ENCODE results near the gene NUP62CL.

The NUP62CL gene

GRCh38 chrX:107119283-107119682 is 87.0 kb downstream of the NUP62CL start:
- H3K79me2 ChIP-seq (ENCODE audit: insufficient read depth, low read length), result peaks cover 26% of the 10 kb centered on the region
- H3F3A ChIP-seq (ENCODE audit: low read depth), result no peaks in the 10 kb centered on the region
- H2AFZ ChIP-seq (ENCODE audit: low read length), result peak overlapping the region; percentile 96
- H3K36me3 ChIP-seq (ENCODE audit: insufficient read depth, low read length), result peaks cover 13% of the 10 kb centered on the region; the same call in 1 of the 2 replicates
- H3K9ac ChIP-seq (ENCODE audit: low read depth, low read length, poor library complexity, severe bottlenecking), result peak overlapping the region; percentile 95
- no peak for TF ChIP-seq CTCF (conservative IDR thresholded peaks at IDR 0.05; ENCODE audit: low read length)
- no peak for TF ChIP-seq EZH2phosphoT487 (IDR thresholded peaks at IDR 0.05; ENCODE audit: borderline replicate concordance)
- H3K4me3 ChIP-seq (ENCODE audit: low read length, poor library complexity, severe bottlenecking), result peak overlapping the region; percentile 93
- no peaks in the 10 kb centered on the region for H3K9me3 ChIP-seq (ENCODE audit: insufficient read depth, low read depth, low read length)
- H3K4me2 ChIP-seq (ENCODE audit: low read depth, low read length, poor library complexity, severe bottlenecking), result peak overlapping the region; percentile 94
- H3K9me2 ChIP-seq (replicated peaks; ENCODE audit: low read depth, low read length), result no peaks in the 10 kb centered on the region
- H4K20me1 ChIP-seq (ENCODE audit: insufficient read depth, low read length, poor library complexity, severe bottlenecking), result no peaks in the 10 kb centered on the region
- peaks cover 10% of the 10 kb centered on the region for H3K4me1 ChIP-seq (ENCODE audit: insufficient read depth, low read length, poor library complexity, severe bottlenecking)
- H3K27me3 ChIP-seq (ENCODE audit: insufficient read depth, low read length, poor library complexity, severe bottlenecking), result no peaks in the 10 kb centered on the region

DNA sequence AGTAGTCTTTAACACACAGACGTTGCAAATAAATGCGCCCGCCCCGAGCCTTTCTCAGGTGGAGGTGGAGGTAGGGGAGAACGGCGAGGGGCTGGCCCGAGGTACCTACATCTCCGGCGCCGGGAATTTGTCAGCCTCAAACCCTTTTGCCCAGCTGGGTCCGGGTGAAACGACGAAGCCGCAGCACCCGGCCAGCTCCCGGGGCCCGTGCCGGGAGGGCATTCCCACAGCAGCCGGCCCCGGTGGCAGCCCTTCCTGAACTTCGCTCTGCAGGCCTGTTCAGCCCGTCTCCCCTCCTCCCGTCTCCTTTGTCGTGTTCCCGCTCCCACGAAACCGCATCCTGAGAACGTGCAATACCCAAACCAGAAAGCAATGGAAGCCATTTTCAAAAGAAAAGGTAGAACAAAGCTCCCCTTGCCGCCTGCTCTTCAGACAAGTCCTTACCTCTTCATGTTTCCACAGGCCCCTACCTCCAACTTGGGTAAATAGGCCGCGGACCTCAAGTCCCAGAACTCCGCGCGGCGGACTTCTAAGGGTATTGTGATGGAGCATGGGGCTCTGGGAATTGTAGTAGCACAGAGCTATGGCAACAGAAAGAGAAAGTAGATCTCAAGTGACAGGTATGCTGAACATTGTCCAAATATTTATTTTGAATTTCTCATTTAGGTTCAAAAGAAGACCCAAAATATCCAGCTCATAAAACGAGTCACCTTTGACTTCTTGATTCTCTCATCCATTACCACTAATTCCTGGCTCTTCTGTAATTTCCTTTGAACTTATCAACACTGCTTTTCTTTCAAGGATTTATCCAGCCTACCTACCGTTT is 87.7 kb downstream of the NUP62CL start, which contains the start of gene RBM41:
RBM41 (minus strand) TSS at position 501 of the 826 bp plus-strand sequence; CDS start at position 452, 49 bp downstream.
- Histone ChIP-seq H3K4me1 (ENCODE audit: insufficient read depth, low read length, poor library complexity, severe bottlenecking) (peaks cover 14% of the 10 kb centered on the region), H3K36me3 (ENCODE audit: insufficient read depth, low read length) (peaks cover 16% of the 10 kb centered on the region; the same call in 1 of the 2 replicates), H2AFZ (ENCODE audit: low read length) (peak within 1 kb of the TSS; percentile 96), H3K9ac (ENCODE audit: low read depth, low read length, poor library complexity, severe bottlenecking) (peak within 1 kb of the TSS; percentile 95), H3K9me2 (replicated peaks; ENCODE audit: low read depth, low read length) (no peaks in the 10 kb centered on the region), H3K9me3 (ENCODE audit: insufficient read depth, low read depth, low read length) (no peaks in the 10 kb centered on the region), H4K20me1 (ENCODE audit: insufficient read depth, low read length, poor library complexity, severe bottlenecking) (peaks cover 7% of the 10 kb centered on the region), H3K79me2 (ENCODE audit: insufficient read depth, low read length) (peaks cover 31% of the 10 kb centered on the region), H3F3A (ENCODE audit: low read depth) (no peaks in the 10 kb centered on the region), H3K4me3 (ENCODE audit: low read length, poor library complexity, severe bottlenecking) (peak within 1 kb of the TSS; percentile 93), H3K4me2 (ENCODE audit: low read depth, low read length, poor library complexity, severe bottlenecking) (peak within 1 kb of the TSS; percentile 94), H3K27me3 (ENCODE audit: insufficient read depth, low read length, poor library complexity, severe bottlenecking) (no peaks in the 10 kb centered on the region)
- TF ChIP-seq EZH2phosphoT487 (IDR thresholded peaks at IDR 0.05; ENCODE audit: borderline replicate concordance) (no peak), CTCF (conservative IDR thresholded peaks at IDR 0.05; ENCODE audit: low read length) (no peak)

DNA sequence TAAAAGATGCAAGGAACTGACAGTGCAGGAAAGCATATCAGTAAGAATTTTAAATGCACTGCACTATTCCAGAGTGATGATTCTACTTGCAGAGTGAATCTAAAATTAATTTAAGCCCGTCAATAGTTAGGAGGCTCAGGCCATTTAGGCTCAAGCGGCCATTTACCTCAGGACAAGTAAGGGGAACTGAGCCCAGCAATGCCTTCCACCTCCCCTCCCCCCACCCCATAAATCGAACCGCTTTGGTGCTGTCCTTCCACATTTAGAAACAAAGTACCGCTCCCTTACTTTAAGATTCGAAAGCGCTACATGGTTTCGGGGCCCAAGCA is 88.3 kb downstream of the NUP62CL start:
- H3K4me2 ChIP-seq (ENCODE audit: low read depth, low read length, poor library complexity, severe bottlenecking), result peak overlapping the region; percentile 94
- peaks cover 14% of the 10 kb centered on the region for H3K4me1 ChIP-seq (ENCODE audit: insufficient read depth, low read length, poor library complexity, severe bottlenecking)
- H3K79me2 ChIP-seq (ENCODE audit: insufficient read depth, low read length), result peaks cover 31% of the 10 kb centered on the region
- H4K20me1 ChIP-seq (ENCODE audit: insufficient read depth, low read length, poor library complexity, severe bottlenecking), result peaks cover 8% of the 10 kb centered on the region
- peak overlapping the region; percentile 93 for H3K4me3 ChIP-seq (ENCODE audit: low read length, poor library complexity, severe bottlenecking)
- no peaks in the 10 kb centered on the region for H3K9me2 ChIP-seq (replicated peaks; ENCODE audit: low read depth, low read length)
- H3K9me3 ChIP-seq (ENCODE audit: insufficient read depth, low read depth, low read length), result no peaks in the 10 kb centered on the region
- TF ChIP-seq CTCF (conservative IDR thresholded peaks at IDR 0.05; ENCODE audit: low read length) (no peak), EZH2phosphoT487 (IDR thresholded peaks at IDR 0.05; ENCODE audit: borderline replicate concordance) (no peak)
- H3F3A ChIP-seq (ENCODE audit: low read depth), result no peaks in the 10 kb centered on the region
- peak overlapping the region; percentile 95 for H3K9ac ChIP-seq (ENCODE audit: low read depth, low read length, poor library complexity, severe bottlenecking)
- H3K27me3 ChIP-seq (ENCODE audit: insufficient read depth, low read length, poor library complexity, severe bottlenecking), result no peaks in the 10 kb centered on the region
- H3K36me3 ChIP-seq (ENCODE audit: insufficient read depth, low read length), result peaks cover 16% of the 10 kb centered on the region; the same call in 1 of the 2 replicates
- H2AFZ ChIP-seq (ENCODE audit: low read length), result peak overlapping the region; percentile 96
